ENCODE data around the gene RABL3. TPM values are rescaled to one million over a fixed set of nuclear protein-coding genes. Genes with fewer than 3 reads are reported as not detected.

The RABL3 gene
- total RNA-seq, 1 experiment from 2014 or later = 14.6 TPM

DNA sequence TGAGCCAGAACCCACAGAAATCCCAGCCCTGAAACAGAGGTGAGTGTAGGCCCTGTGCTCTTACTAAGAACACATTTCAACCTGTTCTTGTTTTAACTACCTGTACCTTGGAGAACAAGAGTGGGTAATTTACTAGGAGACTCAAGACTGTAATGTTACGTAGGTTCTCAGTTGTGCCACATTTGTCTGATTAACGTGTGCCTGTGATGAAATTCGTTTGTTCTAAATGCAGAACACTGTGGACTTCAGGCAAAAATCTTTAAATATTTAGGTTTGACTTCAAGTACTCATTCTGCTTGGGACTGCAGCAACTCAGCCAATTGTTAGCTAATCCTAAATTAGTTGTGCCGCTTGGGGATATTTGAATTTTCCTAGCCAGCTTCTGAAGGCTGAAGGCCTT, 28.6 kb upstream of the RABL3 start:
- TF ChIP-seq, protein P1, sequence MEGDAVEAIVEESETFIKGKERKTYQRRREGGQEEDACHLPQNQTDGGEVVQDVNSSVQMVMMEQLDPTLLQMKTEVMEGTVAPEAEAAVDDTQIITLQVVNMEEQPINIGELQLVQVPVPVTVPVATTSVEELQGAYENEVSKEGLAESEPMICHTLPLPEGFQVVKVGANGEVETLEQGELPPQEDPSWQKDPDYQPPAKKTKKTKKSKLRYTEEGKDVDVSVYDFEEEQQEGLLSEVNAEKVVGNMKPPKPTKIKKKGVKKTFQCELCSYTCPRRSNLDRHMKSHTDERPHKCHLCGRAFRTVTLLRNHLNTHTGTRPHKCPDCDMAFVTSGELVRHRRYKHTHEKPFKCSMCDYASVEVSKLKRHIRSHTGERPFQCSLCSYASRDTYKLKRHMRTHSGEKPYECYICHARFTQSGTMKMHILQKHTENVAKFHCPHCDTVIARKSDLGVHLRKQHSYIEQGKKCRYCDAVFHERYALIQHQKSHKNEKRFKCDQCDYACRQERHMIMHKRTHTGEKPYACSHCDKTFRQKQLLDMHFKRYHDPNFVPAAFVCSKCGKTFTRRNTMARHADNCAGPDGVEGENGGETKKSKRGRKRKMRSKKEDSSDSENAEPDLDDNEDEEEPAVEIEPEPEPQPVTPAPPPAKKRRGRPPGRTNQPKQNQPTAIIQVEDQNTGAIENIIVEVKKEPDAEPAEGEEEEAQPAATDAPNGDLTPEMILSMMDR (IDR thresholded peaks at IDR 0.05; ENCODE audit: unreplicated experiment) = no peak
- CTCF ChIA-PET = no interaction called here
- intact Hi-C loops (cut with micrococcal nuclease; ENCODE audit: unreplicated experiment) = no loop called here
- Mint-ChIP-seq H3K27ac (ENCODE audit: unreplicated experiment) (no peak overlapping the region), H3K36me3 (ENCODE audit: insufficient read depth, unreplicated experiment) (peaks cover 5% of the 10 kb centered on the region), H3K4me1 (ENCODE audit: low read depth, unreplicated experiment) (no peaks in the 10 kb centered on the region), H3K4me3 (ENCODE audit: low read depth, unreplicated experiment) (no peak overlapping the region), H3K27me3 (ENCODE audit: unreplicated experiment) (no peaks in the 10 kb centered on the region), H3K9me3 (ENCODE audit: low read depth, unreplicated experiment) (no peaks in the 10 kb centered on the region)
- no TSS peak for BruUV-seq (replicated peaks)
- DNase-seq = no peak

DNA sequence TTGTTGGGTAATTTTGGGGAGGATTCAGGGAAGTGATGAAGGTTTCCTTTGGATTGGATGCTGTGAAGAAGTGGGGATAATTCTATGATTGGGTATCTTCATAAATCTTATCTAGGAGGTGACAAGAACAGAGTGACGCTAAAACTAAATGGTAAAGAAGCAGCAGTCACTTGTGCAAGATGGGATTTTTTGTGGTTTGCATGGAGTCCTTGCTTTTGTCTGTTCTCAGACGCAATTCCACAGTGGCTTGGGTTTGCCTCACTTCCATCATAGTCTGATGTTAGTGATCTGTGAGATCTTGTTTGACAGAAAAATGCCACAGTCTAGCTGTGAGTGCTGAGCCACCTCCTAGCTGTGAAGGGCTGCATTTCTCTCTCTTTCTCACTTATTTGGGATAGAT, 27.1 kb upstream of the RABL3 start:
- BruUV-seq (replicated peaks) = no TSS peak
- Mint-ChIP-seq H3K4me1 (ENCODE audit: low read depth, unreplicated experiment) (no peaks in the 10 kb centered on the region), H3K9me3 (ENCODE audit: low read depth, unreplicated experiment) (no peaks in the 10 kb centered on the region), H3K36me3 (ENCODE audit: insufficient read depth, unreplicated experiment) (peaks cover 5% of the 10 kb centered on the region), H3K27ac (ENCODE audit: unreplicated experiment) (no peak overlapping the region), H3K4me3 (ENCODE audit: low read depth, unreplicated experiment) (no peak overlapping the region), H3K27me3 (ENCODE audit: unreplicated experiment) (no peaks in the 10 kb centered on the region)
- DNase-seq = no peak
- intact Hi-C loops (cut with micrococcal nuclease; ENCODE audit: unreplicated experiment) = no loop called here
- CTCF ChIA-PET = no interaction called here
- TF ChIP-seq, protein P1 (IDR thresholded peaks at IDR 0.05; ENCODE audit: unreplicated experiment) = no peak

DNA sequence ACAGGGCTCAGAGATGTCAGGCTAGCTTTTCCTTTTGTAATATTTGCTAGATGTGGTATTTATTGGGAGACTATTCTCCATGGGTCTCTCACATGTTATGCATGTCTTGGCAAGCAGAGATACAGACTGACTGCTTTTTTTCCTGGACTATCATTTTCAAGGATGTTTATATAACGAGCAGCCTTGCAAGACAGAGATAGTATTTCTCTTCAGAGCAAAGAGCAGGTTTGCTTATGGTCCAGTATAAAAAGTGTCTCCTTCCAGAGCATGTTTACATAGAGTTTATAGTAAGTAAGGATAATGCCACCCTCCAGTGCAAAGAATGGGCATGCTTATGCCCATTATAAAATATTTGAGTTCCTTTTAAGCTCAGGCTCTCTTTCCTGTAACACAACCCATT, 24.8 kb upstream of the RABL3 start:
- Mint-ChIP-seq H3K36me3 (ENCODE audit: insufficient read depth, unreplicated experiment) (no peaks in the 10 kb centered on the region), H3K27me3 (ENCODE audit: unreplicated experiment) (no peaks in the 10 kb centered on the region), H3K27ac (ENCODE audit: unreplicated experiment) (no peak overlapping the region), H3K4me1 (ENCODE audit: low read depth, unreplicated experiment) (peaks cover 11% of the 10 kb centered on the region), H3K4me3 (ENCODE audit: low read depth, unreplicated experiment) (no peak overlapping the region), H3K9me3 (ENCODE audit: low read depth, unreplicated experiment) (no peaks in the 10 kb centered on the region)
- DNase-seq = no peak
- CTCF ChIA-PET = no interaction called here
- TF ChIP-seq, protein P1 (IDR thresholded peaks at IDR 0.05; ENCODE audit: unreplicated experiment) = no peak
- BruUV-seq (replicated peaks) = no TSS peak
- intact Hi-C loops (cut with micrococcal nuclease; ENCODE audit: unreplicated experiment) = no loop called here

DNA sequence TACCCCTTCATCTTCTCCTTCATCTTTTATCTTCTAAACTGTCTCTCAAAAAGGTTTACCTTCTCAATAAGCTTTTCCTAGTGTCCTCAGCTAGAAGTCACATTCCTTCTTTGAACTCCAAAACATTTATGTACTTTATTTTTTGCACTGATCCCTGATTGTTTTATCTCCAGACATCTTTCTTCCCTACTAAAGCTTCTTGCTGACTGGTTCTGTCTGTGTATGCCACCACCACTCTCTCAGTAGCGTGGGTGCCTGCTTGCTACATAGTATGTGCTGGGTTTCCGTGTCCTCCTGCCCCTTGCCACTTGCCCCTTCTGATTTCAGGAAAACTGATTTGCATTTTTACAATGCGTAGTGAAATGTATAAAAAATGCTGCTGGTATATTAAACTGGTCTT, 24.3 kb upstream of the RABL3 start:
- CTCF ChIA-PET = no interaction called here
- H3K9me3 Mint-ChIP-seq (ENCODE audit: low read depth, unreplicated experiment) = no peaks in the 10 kb centered on the region
- no peak overlapping the region for H3K27ac Mint-ChIP-seq (ENCODE audit: unreplicated experiment)
- intact Hi-C loops (cut with micrococcal nuclease; ENCODE audit: unreplicated experiment) = no loop called here
- H3K36me3 Mint-ChIP-seq (ENCODE audit: insufficient read depth, unreplicated experiment) = no peaks in the 10 kb centered on the region
- no peak overlapping the region for H3K4me3 Mint-ChIP-seq (ENCODE audit: low read depth, unreplicated experiment)
- H3K4me1 Mint-ChIP-seq (ENCODE audit: low read depth, unreplicated experiment) = peaks cover 11% of the 10 kb centered on the region
- TF ChIP-seq, protein P1 (IDR thresholded peaks at IDR 0.05; ENCODE audit: unreplicated experiment) = no peak
- no peaks in the 10 kb centered on the region for H3K27me3 Mint-ChIP-seq (ENCODE audit: unreplicated experiment)
- BruUV-seq (replicated peaks) = no TSS peak
- no peak for DNase-seq

All from Calu3 (cell line).